GM12873 (cell line): ENCODE results near the gene SLC5A5.

Source experiments
- CTCF ChIP-seq: IDR thresholded peaks from 2 replicates; pipeline ENCODE4 v1.5.1; 2012; ENCODE audit warnings: low read depth, mild to moderate bottlenecking, moderate library complexity, low read length, control low read depth; ENCODE audit not compliant: insufficient read depth; ENCODE audit errors: missing control alignments

The SLC5A5 gene

GRCh38 chr19:17861542-17862402 is 10.0 kb upstream of the SLC5A5 start:
- TF ChIP-seq CTCF = no peak

- peak; percentile 2 for TF ChIP-seq CTCF
Measured at GRCh38 chr19:17862711-17863519, 8.8 kb upstream of the SLC5A5 start.

- TF ChIP-seq CTCF = no peak
Measured at GRCh38 chr19:17863520-17864182, 8.1 kb upstream of the SLC5A5 start.

GRCh38 chr19:17865364-17866311 is 6.1 kb upstream of the SLC5A5 start:
- no peak for TF ChIP-seq CTCF

GRCh38 chr19:17866312-17866963 is 5.3 kb upstream of the SLC5A5 start:
- TF ChIP-seq CTCF = no peak

- TF ChIP-seq CTCF = no peak
Measured at GRCh38 chr19:17866964-17867486, 4.7 kb upstream of the SLC5A5 start.
